Measurements from ENCODE around the gene BARX2. TPM values are rescaled to one million over a fixed set of nuclear protein-coding genes. Genes with fewer than 3 reads are reported as not detected.

BARX2 gene
- total RNA-seq, 1 donor from 2014 or later: 0.40 TPM

GRCh38 chr11:129434641-129435498, 59.2 kb downstream of the BARX2 start:
- DNase-seq (ENCODE audit: low read depth): no peak
- H3K4me3 ChIP-seq (ENCODE audit: low read depth, low read length): no peak overlapping the region
- TF ChIP-seq, protein P1, sequence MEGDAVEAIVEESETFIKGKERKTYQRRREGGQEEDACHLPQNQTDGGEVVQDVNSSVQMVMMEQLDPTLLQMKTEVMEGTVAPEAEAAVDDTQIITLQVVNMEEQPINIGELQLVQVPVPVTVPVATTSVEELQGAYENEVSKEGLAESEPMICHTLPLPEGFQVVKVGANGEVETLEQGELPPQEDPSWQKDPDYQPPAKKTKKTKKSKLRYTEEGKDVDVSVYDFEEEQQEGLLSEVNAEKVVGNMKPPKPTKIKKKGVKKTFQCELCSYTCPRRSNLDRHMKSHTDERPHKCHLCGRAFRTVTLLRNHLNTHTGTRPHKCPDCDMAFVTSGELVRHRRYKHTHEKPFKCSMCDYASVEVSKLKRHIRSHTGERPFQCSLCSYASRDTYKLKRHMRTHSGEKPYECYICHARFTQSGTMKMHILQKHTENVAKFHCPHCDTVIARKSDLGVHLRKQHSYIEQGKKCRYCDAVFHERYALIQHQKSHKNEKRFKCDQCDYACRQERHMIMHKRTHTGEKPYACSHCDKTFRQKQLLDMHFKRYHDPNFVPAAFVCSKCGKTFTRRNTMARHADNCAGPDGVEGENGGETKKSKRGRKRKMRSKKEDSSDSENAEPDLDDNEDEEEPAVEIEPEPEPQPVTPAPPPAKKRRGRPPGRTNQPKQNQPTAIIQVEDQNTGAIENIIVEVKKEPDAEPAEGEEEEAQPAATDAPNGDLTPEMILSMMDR (conservative IDR thresholded peaks at IDR 0.05; ENCODE audit: low read depth, low read length): no peak

DNA sequence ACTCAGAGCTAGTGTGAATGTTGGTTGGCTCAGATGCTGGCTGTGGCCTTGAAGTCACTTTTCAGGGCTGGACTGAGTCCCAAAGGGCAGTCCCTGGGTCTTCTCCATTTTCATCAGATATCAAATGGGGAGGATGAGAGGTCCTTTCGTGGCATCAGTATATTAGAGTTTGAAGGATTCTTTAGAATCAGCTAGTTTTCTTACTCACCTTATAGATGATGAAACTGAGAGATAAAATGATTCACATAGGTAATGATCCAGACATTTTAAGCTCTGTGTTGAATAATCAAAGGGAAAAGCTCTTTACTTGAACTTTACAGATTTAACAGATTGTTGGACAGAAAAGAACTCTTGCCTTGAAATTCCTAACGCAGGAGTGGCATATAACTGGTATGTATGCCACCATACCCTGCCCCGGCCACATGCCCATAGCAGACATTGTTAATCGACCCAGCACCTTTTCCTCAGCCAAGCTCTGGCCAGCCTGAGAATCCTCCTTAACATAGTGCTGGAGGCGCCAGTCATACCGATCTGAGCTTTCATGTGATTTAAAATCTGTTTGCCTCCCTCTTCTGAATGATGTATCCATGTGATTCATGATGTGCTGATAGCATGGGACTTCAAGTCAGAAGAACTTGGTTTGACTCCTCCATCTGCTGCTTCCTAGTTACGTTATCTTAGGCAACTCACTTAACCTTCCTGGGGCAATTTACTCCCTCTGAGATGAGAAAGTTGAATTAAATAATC, 60.0 kb downstream of the BARX2 start:
- TF ChIP-seq, protein P1 (conservative IDR thresholded peaks at IDR 0.05; ENCODE audit: low read depth, low read length): no peak
- no peak overlapping the region for H3K4me3 ChIP-seq (ENCODE audit: low read depth, low read length)
- no peak for DNase-seq (ENCODE audit: low read depth)

- H3K4me3 ChIP-seq (ENCODE audit: low read depth, low read length): no peak overlapping the region
- DNase-seq (ENCODE audit: low read depth): no peak
- TF ChIP-seq, protein P1 (conservative IDR thresholded peaks at IDR 0.05; ENCODE audit: low read depth, low read length): no peak
Measured at GRCh38 chr11:129436573-129436972, 60.9 kb downstream of the BARX2 start.

DNA sequence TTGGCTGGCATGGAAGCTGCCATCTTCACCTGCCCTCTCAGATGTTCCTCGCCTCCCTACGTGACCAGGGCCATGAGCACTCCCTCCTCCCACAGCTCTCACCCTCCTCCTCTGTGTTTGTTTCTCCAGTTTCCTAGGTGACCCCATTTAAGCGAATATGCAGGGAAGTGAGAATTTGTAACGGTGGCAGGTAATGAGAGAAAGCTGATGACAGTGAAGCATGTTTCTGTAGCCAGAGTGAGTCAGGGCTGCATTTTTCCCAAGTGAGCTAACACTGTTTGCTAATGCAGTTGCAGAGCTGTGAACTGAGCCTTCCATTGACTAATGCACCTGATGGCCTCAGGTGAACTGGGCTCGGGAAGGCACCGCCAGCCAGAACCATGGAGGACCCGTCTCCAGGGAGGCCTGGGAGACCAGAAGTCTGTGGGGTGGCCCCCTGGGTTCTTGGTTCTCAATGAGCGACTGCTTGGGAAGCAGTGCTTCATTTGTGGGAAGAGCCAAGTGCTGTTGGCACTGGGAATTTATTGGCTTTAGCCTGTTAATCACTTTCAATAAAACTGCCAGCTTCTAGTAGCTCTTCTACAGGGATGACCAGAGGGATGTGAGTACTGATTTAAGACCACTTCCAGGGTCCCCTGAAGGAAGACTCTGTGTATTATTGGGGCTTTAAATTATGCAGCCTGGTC, 64.5 kb downstream of the BARX2 start:
- DNase-seq (ENCODE audit: low read depth): peak; percentile 100
- TF ChIP-seq, protein P1 (conservative IDR thresholded peaks at IDR 0.05; ENCODE audit: low read depth, low read length): no peak
- H3K4me3 ChIP-seq (ENCODE audit: low read depth, low read length): no peak overlapping the region

- TF ChIP-seq, protein P1 (conservative IDR thresholded peaks at IDR 0.05; ENCODE audit: low read depth, low read length): no peak
- no peak overlapping the region for H3K4me3 ChIP-seq (ENCODE audit: low read depth, low read length)
- DNase-seq (ENCODE audit: low read depth): no peak
Measured at GRCh38 chr11:129442171-129442570, 66.5 kb downstream of the BARX2 start.

GRCh38 chr11:129443276-129443675, 67.6 kb downstream of the BARX2 start:
- H3K4me3 ChIP-seq (ENCODE audit: low read depth, low read length): no peak overlapping the region
- no peak for DNase-seq (ENCODE audit: low read depth)
- TF ChIP-seq, protein P1 (conservative IDR thresholded peaks at IDR 0.05; ENCODE audit: low read depth, low read length): no peak

Data from epithelial cell of proximal tubule (primary cell).